Upper lobe of left lung (tissue), 4 donors: Measurements from ENCODE around the gene CNPPD1.

Experiments used
- EP300 ChIP-seq, 4 donors: sonication (generic); formaldehyde crosslinking; IDR thresholded peaks; one replicate each; pipeline ENCODE4 v1.5.1; 2017; ENCODE audit warnings: antibody characterized with exemption in 4 of 4, control low read depth in 2 of 4
- POLR2A ChIP-seq, 4 donors: fragments of 450-650 bp; IDR thresholded peaks; one replicate each; pipeline ENCODE4 v1.5.1; 2016 to 2017; ENCODE audit warnings: antibody characterized with exemption in 4 of 4, mild to moderate bottlenecking in 2 of 4
- POLR2AphosphoS5 ChIP-seq, 2 donors: sonication (generic); formaldehyde crosslinking; IDR thresholded peaks; one replicate each; pipeline ENCODE4 v1.5.1; 2017; ENCODE audit warnings: antibody characterized with exemption in 2 of 2
- TF ChIP-seq, protein P1 (sequence below), 6 experiments: fragments of 450-650 bp in 4 of 6; fragments of 200-600 bp in 2 of 6; sonication (generic) in 2 of 6; IDR thresholded peaks; one replicate each; pipeline ENCODE4 v1.5.1; 2016 to 2019; ENCODE audit warnings: antibody characterized with exemption in 6 of 6

DNA sequence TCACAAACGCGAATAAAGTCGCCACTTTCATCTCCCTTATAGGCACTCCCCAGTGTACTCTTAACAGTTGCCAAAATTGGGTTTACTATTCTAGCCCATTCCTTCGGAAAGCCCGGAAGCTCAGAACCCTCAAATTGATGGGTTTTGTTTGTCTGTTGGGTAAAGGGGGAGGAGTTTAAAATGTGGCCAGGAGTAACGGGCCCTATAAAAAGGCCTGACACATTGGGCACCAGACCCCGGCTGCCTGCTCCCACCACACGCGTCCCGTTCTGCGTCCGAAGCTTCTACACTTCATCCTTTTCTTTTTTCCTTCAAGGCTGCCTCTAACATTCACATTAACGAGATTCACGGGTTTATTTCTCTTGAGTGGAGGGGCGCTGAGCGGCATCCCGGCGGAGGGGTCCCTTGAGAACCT is 16.9 kb downstream of the CNPPD1 start:
- TF ChIP-seq, protein P1, sequence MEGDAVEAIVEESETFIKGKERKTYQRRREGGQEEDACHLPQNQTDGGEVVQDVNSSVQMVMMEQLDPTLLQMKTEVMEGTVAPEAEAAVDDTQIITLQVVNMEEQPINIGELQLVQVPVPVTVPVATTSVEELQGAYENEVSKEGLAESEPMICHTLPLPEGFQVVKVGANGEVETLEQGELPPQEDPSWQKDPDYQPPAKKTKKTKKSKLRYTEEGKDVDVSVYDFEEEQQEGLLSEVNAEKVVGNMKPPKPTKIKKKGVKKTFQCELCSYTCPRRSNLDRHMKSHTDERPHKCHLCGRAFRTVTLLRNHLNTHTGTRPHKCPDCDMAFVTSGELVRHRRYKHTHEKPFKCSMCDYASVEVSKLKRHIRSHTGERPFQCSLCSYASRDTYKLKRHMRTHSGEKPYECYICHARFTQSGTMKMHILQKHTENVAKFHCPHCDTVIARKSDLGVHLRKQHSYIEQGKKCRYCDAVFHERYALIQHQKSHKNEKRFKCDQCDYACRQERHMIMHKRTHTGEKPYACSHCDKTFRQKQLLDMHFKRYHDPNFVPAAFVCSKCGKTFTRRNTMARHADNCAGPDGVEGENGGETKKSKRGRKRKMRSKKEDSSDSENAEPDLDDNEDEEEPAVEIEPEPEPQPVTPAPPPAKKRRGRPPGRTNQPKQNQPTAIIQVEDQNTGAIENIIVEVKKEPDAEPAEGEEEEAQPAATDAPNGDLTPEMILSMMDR (IDR thresholded peaks at IDR 0.05) = no peak
- TF ChIP-seq POLR2AphosphoS5 (IDR thresholded peaks at IDR 0.05) (no peak), POLR2A (IDR thresholded peaks at IDR 0.05) (no peak), EP300 (IDR thresholded peaks at IDR 0.05) (no peak)
